Activated T-cell treated with anti-CD3 and anti-CD28 coated beads for 24 hours (primary cell): ENCODE results near the gene CFL1.
A peak's percentile ranks its signal among the peaks of the same experiment; 100 is the strongest.

Experiments
- DNase-seq: peaks from one replicate; pipeline ENCODE4 v3.0.0-alpha.2; 2020; ENCODE audit warnings: low read depth

CFL1 gene

DNA sequence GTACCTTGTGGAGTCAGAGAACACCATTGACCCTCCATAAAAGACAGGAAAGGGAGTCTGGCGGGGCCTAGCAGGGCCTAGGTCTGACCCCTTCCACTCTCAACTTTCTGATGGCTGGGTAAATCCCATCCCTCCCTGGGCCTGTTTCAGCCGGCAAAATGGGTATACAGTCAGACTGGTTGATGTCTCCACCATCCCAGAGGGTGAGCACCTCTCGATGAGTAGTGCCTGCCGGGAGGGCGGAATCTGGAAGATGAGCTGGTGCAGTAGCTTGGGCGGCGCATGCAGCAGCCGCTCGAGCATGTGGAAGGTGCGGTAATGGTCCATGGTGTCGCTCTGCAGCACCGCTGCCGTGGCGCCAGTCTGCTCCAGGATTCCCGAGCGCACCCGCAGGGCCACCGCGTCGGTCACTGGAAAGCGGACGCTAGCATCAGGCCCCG, 29.8 kb upstream of the CFL1 start:
- no peak for DNase-seq

DNA sequence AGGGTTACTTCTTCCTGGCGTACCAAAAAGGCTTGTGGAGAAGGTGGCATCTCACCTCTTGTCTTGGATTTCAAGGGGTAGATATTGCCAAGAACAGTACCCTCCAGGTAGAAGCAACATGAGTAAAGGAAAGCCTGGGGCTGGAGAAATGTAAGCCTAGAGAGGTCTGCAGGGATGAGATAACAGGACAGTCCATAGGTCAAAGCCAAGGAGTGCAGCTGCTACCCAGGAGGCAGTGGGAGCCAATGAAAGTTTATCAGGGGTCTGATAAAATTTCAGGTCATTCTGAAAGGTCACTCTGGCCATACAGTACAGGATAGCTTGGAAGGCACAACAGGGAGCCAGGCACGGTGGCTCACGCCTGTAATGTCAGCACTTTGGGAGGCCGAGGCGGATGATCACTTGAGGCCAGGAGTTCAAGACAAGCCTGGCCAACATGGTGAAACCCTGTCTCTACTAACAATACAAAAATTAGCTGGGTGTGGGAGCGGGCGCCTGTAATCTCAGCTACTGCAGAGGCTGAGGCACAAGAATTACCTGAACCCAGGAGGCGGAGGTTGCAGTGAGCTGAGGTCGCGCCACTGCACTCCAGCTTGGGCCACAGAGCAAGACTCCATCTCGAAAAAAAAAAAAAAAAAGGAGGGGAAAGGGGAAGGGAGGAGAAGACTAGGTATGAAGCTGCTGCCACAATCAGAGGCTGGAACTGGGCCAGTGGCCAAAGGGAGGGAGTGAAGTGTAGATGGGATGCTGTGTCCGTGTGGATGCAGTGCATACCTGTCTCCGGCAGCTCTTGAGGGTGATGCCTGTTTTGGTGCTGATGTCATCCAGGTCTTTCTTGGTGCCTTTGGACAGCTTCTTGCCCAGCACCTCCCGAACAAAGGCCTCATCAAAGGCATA, 29.1 kb upstream of the CFL1 start:
- DNase-seq = no peak

DNA sequence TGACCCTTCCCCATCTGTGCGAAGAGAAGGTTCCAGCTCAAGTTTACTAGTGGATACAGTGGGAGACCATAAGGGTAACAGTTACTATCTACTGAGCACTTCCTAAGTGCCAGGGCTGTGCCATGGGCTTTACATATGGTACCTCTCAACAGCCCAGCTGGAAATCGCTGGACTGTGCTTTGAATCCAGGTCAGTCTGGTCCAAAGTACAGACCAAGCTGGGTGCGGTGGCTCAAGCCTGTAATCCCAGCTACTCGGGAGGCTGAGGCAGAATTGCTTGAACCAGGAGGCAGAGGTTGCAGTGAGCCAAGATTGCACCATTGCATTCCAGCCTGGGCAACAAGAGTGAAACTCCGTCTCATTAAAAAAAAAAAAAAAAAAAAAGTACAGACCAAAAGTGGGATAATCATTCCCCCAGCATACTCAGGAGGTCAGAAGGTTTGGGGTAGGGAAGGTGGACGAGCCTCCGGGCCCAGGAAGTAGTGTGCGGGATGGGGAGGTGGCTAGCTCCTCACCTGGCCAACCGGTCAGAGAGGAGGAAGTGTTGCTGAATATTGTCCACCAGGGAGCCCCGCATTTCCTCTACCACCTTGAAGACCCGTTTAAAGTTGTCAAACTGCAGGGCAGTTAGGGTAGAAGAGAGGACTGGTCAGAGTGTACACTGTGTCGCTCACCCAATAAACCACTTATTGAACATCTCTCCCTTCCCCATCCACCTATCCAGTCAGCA, 28.0 kb upstream of the CFL1 start:
- no peak for DNase-seq

DNA sequence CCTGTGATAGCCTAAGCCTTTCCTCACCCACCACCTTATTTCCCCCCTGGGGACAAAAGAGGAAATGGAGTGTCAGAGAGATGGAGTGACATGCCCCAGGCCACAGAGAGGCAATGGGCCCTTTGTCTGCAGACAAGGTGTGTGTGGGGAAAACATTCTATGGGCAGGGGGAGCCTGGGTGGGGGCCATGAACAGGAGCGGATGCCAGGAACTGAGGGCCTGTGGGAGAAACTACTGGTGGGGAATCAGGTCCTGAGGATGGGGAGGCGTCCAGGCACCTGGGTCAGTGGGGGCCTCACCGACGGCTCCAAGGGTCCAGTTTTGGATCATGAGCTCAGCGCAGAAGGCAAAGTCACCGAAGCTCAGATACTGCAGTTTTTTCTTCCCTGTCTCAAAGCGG, 27.3 kb upstream of the CFL1 start:
- no peak for DNase-seq

DNA sequence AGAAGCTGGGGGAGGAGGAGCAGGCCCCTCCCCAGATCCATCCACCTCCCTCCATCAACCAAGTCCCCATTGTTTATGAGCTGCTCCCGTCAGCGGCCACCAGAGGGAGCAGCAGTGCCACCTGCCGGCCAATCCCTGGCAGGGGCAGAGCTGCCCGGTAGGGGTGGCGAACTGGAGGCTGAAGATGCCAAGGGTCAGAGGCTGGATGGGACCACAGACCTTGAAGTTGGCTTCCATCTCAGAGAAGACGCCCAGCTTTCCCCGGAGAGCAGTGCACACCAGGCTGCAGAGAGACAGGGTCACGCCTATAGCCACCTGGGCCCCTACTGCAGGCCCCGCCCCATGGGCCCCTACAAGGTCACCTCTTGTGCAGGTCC, 26.7 kb upstream of the CFL1 start:
- DNase-seq = peak; percentile 77

DNA sequence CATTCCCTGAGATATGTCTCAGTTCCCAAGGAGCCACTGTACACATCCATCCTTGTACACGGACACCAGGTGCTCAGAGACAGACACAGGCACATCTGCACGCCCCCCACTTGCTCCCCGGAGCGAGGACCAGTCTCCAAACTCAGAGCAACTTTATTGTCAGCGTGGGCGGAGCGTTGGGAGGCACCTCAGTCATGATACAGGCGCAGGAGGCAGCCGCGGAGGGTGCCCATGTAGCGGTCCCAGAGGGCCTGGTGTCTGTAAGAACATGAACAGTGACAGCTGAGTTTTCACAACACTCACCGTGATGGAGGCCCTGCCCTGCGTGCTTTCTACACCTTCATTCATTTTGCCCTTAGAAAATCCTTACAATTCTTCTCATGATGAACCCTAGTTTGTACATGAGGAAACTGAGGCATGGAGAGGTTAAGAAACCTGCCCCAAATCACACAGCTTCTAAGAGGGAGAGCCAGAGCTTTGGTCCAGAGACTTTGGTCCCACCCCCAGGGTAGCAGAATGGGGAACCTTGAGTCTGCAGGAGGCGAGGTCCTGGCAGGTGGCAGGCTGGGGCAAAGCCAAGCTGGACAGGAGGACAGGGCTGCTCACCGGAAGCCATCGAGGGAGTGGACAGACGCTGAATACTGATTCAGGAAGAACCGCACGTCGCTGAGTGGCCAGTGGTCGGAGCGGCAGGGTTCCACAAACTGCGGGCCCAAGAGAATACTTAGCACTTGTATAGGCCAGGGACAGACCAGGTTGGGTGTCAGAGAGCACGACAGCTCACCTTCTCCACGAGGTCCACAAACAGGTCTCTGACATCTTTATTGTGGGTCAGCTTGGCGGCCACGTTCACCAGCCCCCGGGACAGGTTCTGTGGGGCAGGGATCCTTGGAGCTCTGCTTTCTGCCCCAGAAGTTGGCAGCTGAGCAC, 26.1 kb upstream of the CFL1 start:
- DNase-seq = no peak

DNA sequence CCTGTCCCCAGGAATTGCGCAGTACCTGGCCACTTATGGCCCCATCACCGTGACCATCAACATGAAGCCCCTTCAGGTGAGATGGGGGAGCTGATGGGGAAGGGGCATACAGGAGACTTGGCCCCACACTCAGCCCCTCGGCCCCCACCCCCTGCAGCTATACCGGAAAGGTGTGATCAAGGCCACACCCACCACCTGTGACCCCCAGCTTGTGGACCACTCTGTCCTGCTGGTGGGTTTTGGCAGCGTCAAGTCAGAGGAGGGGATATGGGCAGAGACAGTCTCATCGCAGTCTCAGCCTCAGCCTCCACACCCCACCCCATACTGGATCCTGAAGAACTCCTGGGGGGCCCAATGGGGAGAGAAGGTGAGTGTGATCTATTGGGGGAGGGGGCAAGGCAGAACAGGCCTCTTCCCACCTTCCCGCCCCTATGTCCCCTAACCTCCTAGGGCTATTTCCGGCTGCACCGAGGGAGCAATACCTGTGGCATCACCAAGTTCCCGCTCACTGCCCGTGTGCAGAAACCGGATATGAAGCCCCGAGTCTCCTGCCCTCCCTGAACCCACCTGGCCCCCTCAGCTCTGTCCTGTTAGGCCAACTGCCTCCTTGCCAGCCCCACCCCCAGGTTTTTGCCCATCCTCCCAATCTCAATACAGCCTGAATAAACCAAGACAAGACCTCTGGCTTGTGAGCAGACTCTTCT, 25.2 kb upstream of the CFL1 start:
- no peak for DNase-seq

DNA sequence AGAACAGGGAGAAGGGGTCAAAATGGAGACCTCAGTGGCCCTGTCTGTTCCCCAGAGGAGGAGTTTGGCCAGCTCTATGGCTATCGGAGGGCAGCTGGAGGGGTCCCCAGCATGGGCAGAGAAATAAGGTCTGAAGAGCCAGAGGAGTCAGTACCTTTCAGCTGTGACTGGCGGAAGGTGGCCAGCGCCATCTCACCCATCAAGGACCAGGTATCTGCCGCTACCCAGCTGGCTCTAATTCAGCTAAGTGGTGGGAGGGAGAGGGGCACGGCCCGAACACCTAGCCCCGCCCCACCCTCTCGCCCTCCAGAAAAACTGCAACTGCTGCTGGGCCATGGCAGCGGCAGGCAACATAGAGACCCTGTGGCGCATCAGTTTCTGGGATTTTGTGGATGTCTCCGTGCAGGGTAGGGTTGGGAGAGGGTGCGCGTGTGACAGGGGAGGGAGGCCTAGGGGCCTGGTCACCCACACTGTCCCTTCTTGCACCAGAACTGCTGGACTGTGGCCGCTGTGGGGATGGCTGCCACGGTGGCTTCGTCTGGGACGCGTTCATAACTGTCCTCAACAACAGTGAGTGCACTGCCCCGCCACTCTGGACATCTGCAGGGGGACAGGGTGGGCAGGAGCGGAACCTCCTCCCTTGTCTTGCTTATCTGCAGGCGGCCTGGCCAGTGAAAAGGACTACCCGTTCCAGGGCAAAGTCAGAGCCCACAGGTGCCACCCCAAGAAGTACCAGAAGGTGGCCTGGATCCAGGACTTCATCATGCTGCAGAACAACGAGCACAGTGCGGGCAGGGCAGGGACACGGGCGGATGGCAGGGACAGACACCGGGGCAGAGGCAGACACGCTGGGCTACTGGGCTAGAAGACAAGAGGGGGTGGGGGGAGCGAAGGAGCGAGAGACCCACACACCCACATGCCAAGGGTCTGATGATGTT, 24.4 kb upstream of the CFL1 start:
- DNase-seq = no peak

DNA sequence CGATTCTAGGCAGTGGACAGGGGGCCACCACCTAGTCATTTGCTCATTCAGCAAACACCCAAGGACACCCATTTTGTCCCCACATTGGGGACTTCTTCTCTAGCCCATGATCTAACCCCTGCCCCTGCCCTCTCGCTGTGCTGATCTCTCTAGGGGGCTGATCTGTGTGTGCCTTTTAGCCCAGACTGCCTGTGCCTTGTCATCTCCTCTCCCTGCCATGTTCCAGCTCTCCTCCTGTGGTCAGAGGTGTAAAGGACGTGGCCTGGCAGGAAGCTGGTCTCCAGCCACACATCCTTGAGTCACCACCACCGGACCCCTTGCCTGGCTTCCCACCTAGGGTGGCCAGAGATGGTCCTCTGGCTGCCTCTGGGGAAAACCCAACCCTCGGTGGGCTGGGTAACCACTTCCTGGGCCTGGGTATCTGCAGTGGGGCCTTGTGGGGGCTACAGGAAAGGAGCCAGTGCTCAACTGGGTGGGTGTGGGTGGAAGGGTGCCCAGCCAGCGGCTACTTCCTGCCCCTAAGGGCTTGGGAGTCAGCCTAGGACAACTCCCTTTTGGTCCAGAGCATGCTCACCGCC, 23.0 kb upstream of the CFL1 start:
- no peak for DNase-seq

DNA sequence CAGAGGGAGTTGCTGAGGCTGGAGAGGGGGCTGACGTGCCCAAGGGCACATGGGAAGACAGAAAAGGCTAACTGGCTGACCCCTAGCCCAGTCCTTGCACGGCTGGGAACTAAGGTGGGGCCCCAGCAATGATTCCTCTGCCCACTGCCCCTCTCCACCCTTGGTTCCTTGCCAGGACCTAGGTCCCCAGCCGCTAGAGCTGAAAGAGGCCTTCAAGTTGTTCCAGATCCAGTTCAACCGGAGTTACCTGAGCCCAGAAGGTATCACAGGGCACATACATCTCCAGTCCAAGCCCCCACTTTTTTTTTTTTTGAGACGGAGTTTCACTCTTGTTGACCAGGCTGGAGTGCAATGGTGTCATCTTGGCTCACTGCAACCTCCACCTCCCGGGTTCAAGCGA, 22.0 kb upstream of the CFL1 start:
- DNase-seq = no peak

DNA sequence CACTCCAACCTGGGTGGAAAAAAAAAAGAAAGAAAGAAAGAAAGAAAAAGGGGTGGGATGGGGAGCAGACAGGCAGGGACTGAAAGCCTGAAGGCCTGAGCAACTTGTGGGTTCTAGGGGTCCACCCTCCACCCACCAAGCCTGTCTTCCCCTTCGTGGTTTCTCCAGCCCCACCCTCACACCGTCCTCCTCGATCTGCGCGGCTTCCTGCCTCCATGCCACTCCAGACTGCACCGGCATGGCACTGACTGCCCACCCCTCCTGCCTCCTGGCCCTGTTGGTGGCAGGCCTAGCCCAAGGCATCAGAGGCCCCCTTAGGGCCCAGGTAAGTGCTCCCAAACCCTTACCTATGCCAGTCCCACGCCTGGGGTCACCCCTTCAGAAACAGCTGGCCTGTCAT, 21.6 kb upstream of the CFL1 start, which contains the start of gene CTSW:
CTSW (plus strand) TSS at position 221 of the 400 bp plus-strand sequence; CDS start at position 239, 18 bp downstream.
- peak; percentile 40 for DNase-seq

DNA sequence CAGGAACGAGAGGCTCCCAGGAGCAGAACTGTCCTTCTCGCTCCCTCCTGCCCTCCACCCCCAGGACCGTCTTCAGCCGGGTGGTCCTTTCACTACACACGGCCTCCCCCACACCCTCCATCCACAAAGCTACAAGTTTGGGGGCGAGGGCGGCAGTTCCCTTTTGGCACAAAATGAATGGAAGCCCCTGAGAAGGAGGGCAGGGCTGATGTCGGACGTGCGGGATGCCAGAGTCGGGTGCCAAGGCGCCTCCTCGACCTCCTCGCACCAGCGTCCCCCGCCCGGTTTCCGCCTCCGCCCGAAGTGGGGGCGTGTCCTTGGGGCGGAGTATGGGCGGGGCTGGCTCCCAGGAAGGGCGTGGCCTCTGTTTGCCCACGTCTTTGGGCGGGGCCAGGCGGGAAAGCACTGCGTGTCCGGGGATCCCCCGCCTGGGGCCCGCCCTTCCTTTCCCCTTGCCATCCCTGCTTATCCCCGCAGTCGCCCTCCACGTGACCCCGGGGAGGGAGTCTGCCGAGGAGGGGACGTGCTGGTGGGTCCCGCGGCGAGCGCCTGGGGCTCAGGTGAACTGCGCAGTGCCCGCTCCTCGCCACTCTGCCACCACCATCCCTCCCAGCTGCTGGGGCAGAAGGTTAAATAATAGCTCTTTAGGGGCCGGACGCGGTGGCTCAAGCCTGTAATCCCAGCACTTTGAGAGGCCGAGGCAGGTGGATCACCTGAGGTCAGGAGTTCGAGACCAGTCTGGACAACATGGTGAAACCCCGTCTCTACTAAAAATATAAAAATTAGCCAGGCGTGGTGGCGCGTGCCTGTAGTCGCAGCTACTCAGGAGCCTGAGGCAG, 15.6 kb upstream of the CFL1 start:
- peak; percentile 94 for DNase-seq

DNA sequence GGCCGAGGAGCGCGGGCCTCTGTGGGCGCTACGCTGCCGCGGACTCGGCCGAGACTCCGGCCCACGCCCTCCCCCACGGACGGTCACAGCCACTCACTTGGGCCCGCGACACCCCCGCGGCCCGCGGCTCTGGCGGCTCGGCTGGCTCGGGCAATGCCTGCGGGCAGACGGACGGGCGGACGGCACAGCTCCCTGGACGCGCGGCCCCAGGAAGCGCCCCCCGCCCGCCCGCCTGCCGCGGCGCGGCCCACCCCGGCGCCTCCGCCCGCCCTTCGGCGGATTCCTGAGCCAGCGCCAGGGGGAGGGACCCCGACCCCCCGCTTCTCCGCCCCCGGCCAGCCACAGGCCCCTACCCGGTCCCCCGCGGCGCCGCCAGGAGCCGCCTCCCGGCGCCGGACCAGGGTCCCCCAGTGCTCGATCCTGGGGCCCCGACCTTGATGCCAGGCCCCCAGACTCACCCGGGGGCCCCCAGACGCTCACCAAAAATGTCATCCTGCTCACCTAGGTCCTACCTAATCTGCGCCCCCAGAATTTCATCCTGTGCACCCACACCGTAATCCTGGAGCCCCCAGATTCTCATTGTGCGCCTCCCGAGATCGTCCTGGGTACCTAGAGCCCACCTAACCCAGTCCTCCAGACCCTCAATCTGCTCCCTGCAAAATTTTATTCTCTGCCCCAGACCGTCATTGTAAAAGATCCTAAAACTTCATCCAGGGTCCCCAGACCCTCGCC, 14.8 kb upstream of the CFL1 start, which contains the start of gene EFEMP2:
EFEMP2 (minus strand) TSS at position 215 of the 732 bp plus-strand sequence. CDS start 446 bp downstream, outside the sequence.
- no peak for DNase-seq

DNA sequence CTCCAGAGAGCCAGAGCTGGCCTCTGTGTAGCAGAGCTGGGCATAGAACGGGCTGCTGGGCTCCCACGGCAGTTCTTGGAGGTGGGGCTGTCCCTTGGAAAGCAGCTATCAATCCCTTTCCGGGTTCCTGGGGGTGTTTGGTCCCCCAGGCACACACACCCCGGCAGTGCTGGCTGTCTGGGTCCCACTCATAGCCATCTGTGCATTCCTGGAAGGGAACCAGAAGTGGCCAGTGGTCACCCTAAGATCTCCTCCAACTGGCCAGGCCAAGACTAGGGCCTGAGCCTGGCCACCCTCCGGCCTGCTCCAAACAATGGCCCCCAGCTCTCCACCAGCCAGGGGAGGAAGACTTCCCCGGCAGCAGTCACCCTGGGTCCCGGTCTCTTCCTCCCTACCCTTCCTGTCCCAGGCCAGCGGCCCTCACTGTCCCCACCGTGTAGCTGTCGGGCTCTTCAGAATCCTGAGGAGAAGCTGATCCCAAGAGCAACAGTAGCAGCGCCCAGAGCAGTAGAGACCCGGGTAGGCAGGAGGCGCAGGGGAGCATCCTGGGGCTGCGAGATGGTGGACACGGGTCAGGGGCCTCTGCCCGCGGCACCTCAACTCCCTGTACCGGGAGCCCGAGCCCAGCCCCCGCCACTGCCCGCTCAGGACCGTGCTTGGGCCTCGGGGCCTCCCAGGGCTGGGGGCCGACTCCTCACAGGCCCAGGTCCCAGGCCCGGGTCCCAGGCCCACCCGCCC, 14.0 kb upstream of the CFL1 start:
- DNase-seq = no peak

DNA sequence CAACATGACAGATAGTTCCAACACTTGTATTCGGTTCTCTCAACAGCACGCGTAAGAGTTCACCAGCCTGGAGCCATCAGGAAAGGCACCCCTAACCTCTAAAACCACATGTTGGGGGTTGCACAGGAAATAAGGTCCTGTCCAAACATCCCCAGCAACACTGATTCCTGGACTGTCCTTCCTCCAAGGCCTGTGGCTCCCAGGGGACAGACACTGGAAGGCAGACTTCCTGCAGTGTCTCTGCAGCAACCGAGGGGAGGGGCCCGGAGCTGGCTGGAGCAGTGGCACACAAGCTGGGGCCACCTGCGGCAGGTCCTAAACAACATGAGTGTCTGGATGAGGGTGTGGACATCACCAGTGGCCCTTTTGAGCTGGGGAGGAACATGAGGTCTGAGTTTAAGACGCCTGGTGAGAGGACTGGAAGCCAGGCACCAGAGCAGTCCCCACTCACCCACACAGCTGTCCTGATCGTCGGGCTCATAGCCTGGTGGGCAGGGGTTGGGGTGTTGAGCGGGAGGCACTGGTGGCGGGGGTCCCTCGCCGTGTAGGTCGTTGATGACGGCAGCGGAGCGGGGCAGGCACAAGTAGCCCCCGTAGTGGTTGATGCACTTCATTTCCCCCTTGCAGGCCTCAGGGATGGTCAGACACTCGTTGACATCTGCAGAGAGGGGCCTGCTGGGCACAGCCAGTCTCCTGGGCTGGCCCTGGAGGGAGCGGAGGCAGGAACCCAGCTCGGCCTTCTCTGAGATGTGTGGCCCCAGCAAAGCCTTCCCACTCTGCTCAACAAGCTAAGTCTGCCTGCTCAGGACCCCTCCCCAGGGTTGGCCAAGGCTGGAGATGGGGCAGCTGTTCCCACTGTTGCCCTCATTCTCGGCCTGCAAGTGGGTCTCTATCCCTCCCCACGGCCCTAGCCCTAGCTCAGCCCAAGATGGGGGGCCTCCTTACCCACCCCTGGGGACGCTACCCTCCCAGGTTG, 13.0 kb upstream of the CFL1 start:
- DNase-seq = no peak

DNA sequence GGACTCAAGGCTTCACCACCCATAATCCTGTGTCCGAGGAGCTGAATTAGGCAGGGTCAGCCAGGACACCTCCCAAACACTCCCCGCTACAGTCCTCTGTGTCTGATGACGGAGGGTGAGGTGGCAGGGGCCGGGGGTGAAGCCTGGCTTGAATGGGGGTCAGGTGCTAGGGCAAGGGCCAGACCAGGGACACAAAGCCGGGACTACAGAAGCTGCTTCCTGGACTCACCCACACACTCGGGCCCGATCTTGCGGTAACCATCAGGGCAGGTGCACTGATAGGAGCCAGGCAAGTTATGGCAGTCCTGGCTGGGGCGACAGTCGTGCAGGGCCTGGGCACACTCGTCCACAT, 12.3 kb upstream of the CFL1 start:
- no peak for DNase-seq
